PC-9 (cell line): Measurements from ENCODE around the gene EXOC1L. TPM values are rescaled to one million over a fixed set of nuclear protein-coding genes. Genes with fewer than 3 reads are reported as not detected.

Source experiments
- BruUV-seq: library from RNA; stranded (reverse); fragments of 400-500 nt; replicated peaks from 2 replicates; lab custom pipeline; 2021; lab: Mats Ljungman, UMichigan
- CTCF ChIA-PET: fragments of 300-600 bp; sonication (Branson Sonifier 250); formaldehyde crosslinking; loops from one replicate; lab custom pipeline; 2022; ENCODE audit warnings: antibody characterized with exemption; lab: Charles Lee
- POLR2A ChIA-PET: fragments of 300-600 bp; sonication (Branson Sonifier 250); formaldehyde crosslinking; loops from one replicate; lab custom pipeline; 2022; ENCODE audit warnings: antibody characterized with exemption; ENCODE audit not compliant: unreplicated experiment; lab: Charles Lee
- DNase-seq, 2 experiments: peaks; one replicate each; pipeline versions ENCODE4 v3.0.0 to v3.0.0-alpha.2; 2015 to 2022; ENCODE audit warnings: mixed read lengths in 1 of 2
- H2AFZ ChIP-seq: fragments of 200-600 bp; sonication (generic); 2 replicates; pipeline ENCODE4 v1.8.1; 2017; ENCODE audit warnings: antibody characterized with exemption
- H3F3A ChIP-seq: fragments of 200-600 bp; sonication (generic); 2 replicates; pipeline ENCODE4 v1.8.1; 2017; ENCODE audit warnings: antibody characterized with exemption, mild to moderate bottlenecking, low read depth; ENCODE audit not compliant: insufficient read depth
- H3K27ac ChIP-seq: fragments of 200-600 bp; sonication (generic); 2 replicates; pipeline ENCODE4 v1.6.1; 2016; ENCODE audit warnings: mixed run types
- H3K27me3 ChIP-seq: fragments of 200-600 bp; sonication (generic); 2 replicates; pipeline ENCODE4 v1.6.1; 2016; ENCODE audit warnings: low read depth, mixed run types; ENCODE audit not compliant: insufficient read depth
- H3K36me3 ChIP-seq: fragments of 200-600 bp; sonication (generic); 2 replicates; pipeline ENCODE4 v1.6.1; 2016; ENCODE audit warnings: low read depth, mixed run types
- H3K4me1 ChIP-seq: fragments of 200-600 bp; sonication (generic); replicated peaks from 2 replicates; pipeline ENCODE4 v1.6.1; 2016; ENCODE audit warnings: mixed run types; ENCODE audit not compliant: insufficient read depth
- H3K4me2 ChIP-seq: fragments of 200-600 bp; sonication (generic); 2 replicates; pipeline ENCODE4 v1.6.1; 2017; ENCODE audit warnings: mixed run types
- H3K4me3 ChIP-seq: fragments of 200-600 bp; sonication (generic); 2 replicates; pipeline ENCODE4 v1.6.1; 2016; ENCODE audit warnings: mixed run types
- H3K79me2 ChIP-seq: fragments of 200-600 bp; sonication (generic); 2 replicates; pipeline ENCODE4 v1.6.1; 2017; ENCODE audit warnings: low read depth, mixed run types
- H3K9me2 ChIP-seq: fragments of 200-600 bp; sonication (generic); 2 replicates; pipeline ENCODE4 v1.8.1; 2017; ENCODE audit warnings: mild to moderate bottlenecking; ENCODE audit not compliant: insufficient read depth
- H3K9me3 ChIP-seq: fragments of 200-600 bp; sonication (generic); 2 replicates; pipeline ENCODE4 v1.8.1; 2016; ENCODE audit warnings: low read depth; ENCODE audit not compliant: insufficient read depth
- H4K20me1 ChIP-seq: fragments of 200-600 bp; sonication (generic); 2 replicates; pipeline ENCODE4 v1.8.1; 2017; ENCODE audit not compliant: insufficient read depth
- CTCF ChIP-seq: fragments of 200-600 bp; sonication (generic); conservative IDR thresholded peaks from 2 replicates; pipeline ENCODE4 v1.6.1; 2017; ENCODE audit warnings: mixed run types, antibody characterized with exemption, mild to moderate bottlenecking, moderate library complexity
- EZH2 ChIP-seq: fragments of 200-600 bp; sonication (generic); IDR thresholded peaks from 2 replicates; pipeline ENCODE4 v1.8.0; 2017; ENCODE audit warnings: antibody characterized with exemption, low read depth
- intact Hi-C: fragments of 100-400 bp; cut with micrococcal nuclease; formaldehyde crosslinking; loops from one replicate; pipeline ENCODE4 v1.10.0; 2022; ENCODE audit not compliant: unreplicated experiment
- total RNA-seq: library from RNA; stranded (reverse); gene quantifications from 2 replicates; pipeline ENCODE4 v1.2.3, GENCODE V29; 2021

EXOC1L gene
- total RNA-seq, 1 experiment from 2014 or later: not detected

GRCh38 chr4:55824865-55825264 lies 5.3 kb downstream of the EXOC1L start:
- H3K4me2 ChIP-seq: no peak overlapping the region
- no peaks in the 10 kb centered on the region for H4K20me1 ChIP-seq
- no peaks in the 10 kb centered on the region for H3K79me2 ChIP-seq
- no peaks in the 10 kb centered on the region for H3F3A ChIP-seq
- no peak overlapping the region for H2AFZ ChIP-seq
- intact Hi-C loops: no loop called here
- no peaks in the 10 kb centered on the region for H3K36me3 ChIP-seq
- no peak overlapping the region for H3K27ac ChIP-seq
- H3K27me3 ChIP-seq: no peaks in the 10 kb centered on the region
- ChIA-PET CTCF (no interaction called here), POLR2A (interaction anchor here (0.6 kb wide), 1 partner anchor 189 kb away, joined by 6 read pairs; the partner anchor contains the start of gene NMU)
- no peak for TF ChIP-seq EZH2
- no peak for TF ChIP-seq CTCF
- H3K9me2 ChIP-seq: no peaks in the 10 kb centered on the region
- H3K4me3 ChIP-seq: no peak overlapping the region
- DNase-seq: no peak
- no peaks in the 10 kb centered on the region for H3K4me1 ChIP-seq
- no peaks in the 10 kb centered on the region for H3K9me3 ChIP-seq
- no TSS peak for BruUV-seq

- no peaks in the 10 kb centered on the region for H3K79me2 ChIP-seq
- no peaks in the 10 kb centered on the region for H3K36me3 ChIP-seq
- H2AFZ ChIP-seq: no peak overlapping the region
- H3K27me3 ChIP-seq: no peaks in the 10 kb centered on the region
- H3K4me2 ChIP-seq: no peak overlapping the region
- TF ChIP-seq CTCF (no peak), EZH2 (no peak)
- H3K9me2 ChIP-seq: no peaks in the 10 kb centered on the region
- no TSS peak for BruUV-seq
- CTCF ChIA-PET: interaction anchor here (0.6 kb wide), 1 partner anchor 11 kb away, joined by 3 read pairs; no protein-coding TSS in a partner anchor
- no peak overlapping the region for H3K27ac ChIP-seq
- intact Hi-C loops: no loop called here
- H3K4me3 ChIP-seq: no peak overlapping the region
- no peaks in the 10 kb centered on the region for H4K20me1 ChIP-seq
- POLR2A ChIA-PET: no interaction called here
- H3K4me1 ChIP-seq: no peaks in the 10 kb centered on the region
- H3K9me3 ChIP-seq: no peaks in the 10 kb centered on the region
- H3F3A ChIP-seq: no peaks in the 10 kb centered on the region
- no peak for DNase-seq
Measured at GRCh38 chr4:55826986-55827385, 7.4 kb downstream of the EXOC1L start.

- TF ChIP-seq EZH2: no peak
- no peak for TF ChIP-seq CTCF
Measured at GRCh38 chr4:55827582-55827981, 8.0 kb downstream of the EXOC1L start.

More at GRCh38 chr4:55827582-55827981, 8.0 kb downstream of the EXOC1L start:
- H3K36me3 ChIP-seq: no peaks in the 10 kb centered on the region
- no peaks in the 10 kb centered on the region for H4K20me1 ChIP-seq
- no peaks in the 10 kb centered on the region for H3K4me1 ChIP-seq
- H3K4me3 ChIP-seq: no peak overlapping the region
- H3F3A ChIP-seq: no peaks in the 10 kb centered on the region
- POLR2A ChIA-PET: no interaction called here
- H2AFZ ChIP-seq: no peak overlapping the region
- no peak overlapping the region for H3K27ac ChIP-seq
- H3K9me3 ChIP-seq: no peaks in the 10 kb centered on the region
- BruUV-seq: no TSS peak
- intact Hi-C loops: no loop called here
- no peaks in the 10 kb centered on the region for H3K27me3 ChIP-seq
- H3K4me2 ChIP-seq: no peak overlapping the region
- H3K9me2 ChIP-seq: no peaks in the 10 kb centered on the region
- DNase-seq: no peak
- H3K79me2 ChIP-seq: no peaks in the 10 kb centered on the region
- CTCF ChIA-PET: no interaction called here
